AG10803 (cell line): ENCODE measurements around the gene YIPF4.

Source experiments
- DNase-seq: peaks from one replicate; pipeline ENCODE4 v3.0.0; 2010; ENCODE audit warnings: low read depth
- H3K4me3 ChIP-seq: 2 replicates; pipeline ENCODE4 v1.5.1; 2011; ENCODE audit warnings: mild to moderate bottlenecking, low read length, control low read depth
- TF ChIP-seq, protein P1 (sequence below): conservative IDR thresholded peaks from 2 replicates; pipeline ENCODE4 v1.5.1; 2011; ENCODE audit warnings: mild to moderate bottlenecking, low read length, control low read depth, inconsistent platforms

YIPF4 gene

DNA sequence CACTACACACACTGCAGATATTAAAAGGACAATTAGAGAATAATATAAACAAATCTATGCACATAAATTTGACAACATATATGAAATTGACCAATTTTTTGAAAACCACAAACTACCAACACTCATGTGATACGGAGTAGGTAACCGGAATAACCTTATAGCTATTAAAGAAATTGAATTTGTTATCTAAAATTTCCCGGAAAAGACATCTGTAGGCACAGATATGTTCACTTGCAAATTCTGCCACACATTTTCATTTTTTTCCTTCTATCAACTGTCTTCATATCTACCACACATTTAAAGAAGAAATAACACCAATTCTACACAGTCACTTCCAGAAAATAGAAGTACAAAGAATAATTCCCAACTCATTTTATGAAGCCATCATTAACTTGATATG is 35.4 kb upstream of the YIPF4 start:
- TF ChIP-seq, protein P1, sequence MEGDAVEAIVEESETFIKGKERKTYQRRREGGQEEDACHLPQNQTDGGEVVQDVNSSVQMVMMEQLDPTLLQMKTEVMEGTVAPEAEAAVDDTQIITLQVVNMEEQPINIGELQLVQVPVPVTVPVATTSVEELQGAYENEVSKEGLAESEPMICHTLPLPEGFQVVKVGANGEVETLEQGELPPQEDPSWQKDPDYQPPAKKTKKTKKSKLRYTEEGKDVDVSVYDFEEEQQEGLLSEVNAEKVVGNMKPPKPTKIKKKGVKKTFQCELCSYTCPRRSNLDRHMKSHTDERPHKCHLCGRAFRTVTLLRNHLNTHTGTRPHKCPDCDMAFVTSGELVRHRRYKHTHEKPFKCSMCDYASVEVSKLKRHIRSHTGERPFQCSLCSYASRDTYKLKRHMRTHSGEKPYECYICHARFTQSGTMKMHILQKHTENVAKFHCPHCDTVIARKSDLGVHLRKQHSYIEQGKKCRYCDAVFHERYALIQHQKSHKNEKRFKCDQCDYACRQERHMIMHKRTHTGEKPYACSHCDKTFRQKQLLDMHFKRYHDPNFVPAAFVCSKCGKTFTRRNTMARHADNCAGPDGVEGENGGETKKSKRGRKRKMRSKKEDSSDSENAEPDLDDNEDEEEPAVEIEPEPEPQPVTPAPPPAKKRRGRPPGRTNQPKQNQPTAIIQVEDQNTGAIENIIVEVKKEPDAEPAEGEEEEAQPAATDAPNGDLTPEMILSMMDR = no peak
- no peak overlapping the region for H3K4me3 ChIP-seq
- DNase-seq = no peak

- DNase-seq = no peak
- TF ChIP-seq, protein P1 = no peak
- H3K4me3 ChIP-seq = no peak overlapping the region
These were observed 30.8 kb upstream of the YIPF4 start for GRCh38 chr2:32246911-32247310.

- no peak for DNase-seq
- TF ChIP-seq, protein P1 = no peak
- no peak overlapping the region for H3K4me3 ChIP-seq
These were observed 29.4 kb upstream of the YIPF4 start for GRCh38 chr2:32248299-32248698.

DNA sequence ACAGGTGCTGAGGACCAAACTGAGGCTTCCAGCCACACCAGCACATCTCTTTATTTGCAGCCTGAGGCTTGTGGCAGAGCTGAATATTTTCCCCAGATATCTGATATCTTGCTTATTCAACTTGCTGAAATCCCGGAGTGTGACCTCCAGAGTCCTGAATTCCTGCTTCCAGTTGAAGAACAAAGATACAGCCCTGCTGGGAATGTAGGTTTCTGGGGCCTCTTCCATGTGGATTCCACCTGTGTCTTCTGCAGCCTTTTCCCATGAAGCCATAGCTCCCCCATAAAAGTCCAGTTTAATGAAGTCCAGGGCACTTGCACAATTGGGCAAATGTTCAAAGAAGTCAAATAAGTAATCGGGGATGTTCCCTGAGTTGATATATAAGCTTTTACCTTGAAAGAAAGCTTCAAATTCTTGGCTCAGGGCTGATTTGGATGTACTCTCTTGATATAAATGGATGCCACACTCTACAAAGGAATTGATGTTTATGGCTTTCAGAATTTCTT is 27.9 kb upstream of the YIPF4 start:
- TF ChIP-seq, protein P1 = no peak
- H3K4me3 ChIP-seq = no peak overlapping the region
- peak; percentile 21 for DNase-seq

- TF ChIP-seq, protein P1 = no peak
- no peak for DNase-seq
- H3K4me3 ChIP-seq = no peak overlapping the region
These were observed 27.4 kb upstream of the YIPF4 start for GRCh38 chr2:32250290-32250689.

DNA sequence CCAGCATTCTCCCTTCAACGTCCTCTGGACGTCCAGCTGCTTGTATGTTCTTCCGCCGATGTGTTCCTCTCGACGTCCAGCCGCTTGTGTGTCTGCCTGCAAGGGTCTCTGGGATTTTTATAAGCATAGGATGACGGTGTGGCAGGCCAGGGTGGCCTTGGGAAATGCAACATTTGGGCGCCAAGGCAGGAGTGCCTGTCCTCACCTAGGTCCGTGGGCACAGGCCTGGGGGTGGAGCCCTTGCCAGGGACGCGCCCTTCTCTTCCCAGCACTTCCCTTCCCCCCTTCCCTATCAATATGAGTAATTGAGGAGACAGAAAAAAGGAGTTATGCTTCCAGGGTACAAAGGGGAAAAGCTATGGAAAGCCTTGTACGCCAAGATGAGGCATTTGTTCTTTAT is 19.5 kb upstream of the YIPF4 start:
- DNase-seq = no peak
- TF ChIP-seq, protein P1 = no peak
- no peak overlapping the region for H3K4me3 ChIP-seq

- DNase-seq = no peak
- TF ChIP-seq, protein P1 = no peak
- no peak overlapping the region for H3K4me3 ChIP-seq
These were observed 17.3 kb upstream of the YIPF4 start for GRCh38 chr2:32260376-32260775.
